ENCODE results near the gene GPR176.
"Not testable (repeated sequence)": the region's sequence is repeated elsewhere in the genome, so short reads cannot be mapped to it uniquely, and the experiment has no call there.

The GPR176 gene

DNA sequence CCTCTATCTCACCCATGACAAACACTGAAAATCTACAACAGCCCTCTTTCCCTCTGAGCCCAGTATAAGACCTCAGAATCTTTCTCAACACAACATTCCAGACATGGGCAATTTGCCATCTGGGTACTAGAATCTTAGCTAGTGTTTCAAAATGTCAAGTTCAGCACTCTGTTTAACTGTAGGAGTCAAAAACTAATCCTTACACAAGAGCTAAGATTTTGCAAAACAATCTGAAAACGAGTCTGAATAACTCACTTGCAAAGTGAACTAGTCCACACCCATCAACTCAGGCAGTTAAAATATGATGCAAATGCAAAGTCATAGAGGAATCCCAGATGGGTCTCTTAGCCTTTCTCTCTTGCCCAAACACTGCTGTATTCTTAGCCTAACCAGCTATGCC lies 67.8 kb downstream of the GPR176 start:
- DNase-seq: no peak

DNA sequence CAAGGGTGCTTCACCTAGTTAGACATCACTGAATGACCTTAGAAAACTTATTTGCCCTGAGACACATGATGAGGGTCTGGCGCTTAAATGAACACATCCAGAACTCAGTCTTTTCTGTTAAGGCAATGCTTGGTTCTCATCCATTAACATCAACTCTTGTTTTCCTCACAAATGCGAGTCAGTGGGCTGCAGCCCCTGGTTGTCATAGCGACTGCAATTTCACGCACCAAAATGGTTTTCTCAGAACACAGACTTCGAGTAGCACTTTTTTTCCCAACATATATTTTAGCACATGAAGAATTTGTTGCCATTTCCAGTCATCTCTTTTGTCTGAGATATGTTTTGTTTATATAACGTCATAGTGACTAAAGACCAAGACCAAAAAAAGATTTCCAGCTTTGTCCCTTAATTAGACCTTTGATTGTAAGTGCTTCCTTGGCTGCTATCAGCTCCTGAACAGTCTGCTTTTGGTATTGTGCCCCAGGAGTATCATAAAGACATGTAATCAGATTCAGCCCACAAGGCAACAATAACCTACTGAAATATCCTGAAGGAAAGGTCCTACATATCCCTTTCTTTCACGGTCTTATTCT lies 68.5 kb downstream of the GPR176 start:
- no peak for DNase-seq

DNA sequence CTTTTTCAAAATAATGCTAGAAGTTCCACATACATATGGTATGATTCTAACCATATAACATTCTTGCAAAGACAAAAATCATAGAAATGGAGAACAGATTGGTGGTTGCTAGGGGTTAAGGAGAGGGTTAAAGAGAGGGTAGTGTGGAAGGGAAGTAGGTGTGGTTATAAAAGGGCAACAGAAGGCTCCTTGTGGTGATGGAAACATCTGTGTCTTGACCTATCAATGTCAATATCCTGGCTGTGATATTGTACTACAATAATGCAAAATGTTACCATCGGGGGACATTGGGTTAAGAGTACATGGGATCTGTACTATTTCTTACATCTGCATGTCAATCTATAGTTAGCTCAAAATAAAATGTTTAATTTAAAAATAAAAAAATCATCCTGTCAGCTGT lies 69.6 kb downstream of the GPR176 start:
- DNase-seq: no peak

DNA sequence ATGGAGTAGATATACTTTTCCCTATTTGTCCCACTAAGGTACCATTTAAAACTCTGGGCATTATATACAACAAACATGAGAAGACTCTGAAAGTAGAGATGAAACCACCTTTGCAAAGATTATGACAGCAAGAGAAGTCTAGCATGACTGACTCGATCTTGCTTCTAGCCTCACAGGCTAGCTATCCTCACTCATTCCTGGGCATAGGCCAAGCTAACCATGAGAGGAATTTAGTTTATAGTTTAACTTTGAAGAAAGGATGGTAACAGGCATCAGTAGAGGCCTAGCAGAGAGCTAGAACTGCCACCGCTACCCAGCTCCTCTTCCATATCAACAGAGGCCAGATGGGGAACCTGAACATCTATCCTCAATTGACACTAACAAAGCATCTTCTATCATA lies 74.0 kb downstream of the GPR176 start:
- DNase-seq: no peak

DNA sequence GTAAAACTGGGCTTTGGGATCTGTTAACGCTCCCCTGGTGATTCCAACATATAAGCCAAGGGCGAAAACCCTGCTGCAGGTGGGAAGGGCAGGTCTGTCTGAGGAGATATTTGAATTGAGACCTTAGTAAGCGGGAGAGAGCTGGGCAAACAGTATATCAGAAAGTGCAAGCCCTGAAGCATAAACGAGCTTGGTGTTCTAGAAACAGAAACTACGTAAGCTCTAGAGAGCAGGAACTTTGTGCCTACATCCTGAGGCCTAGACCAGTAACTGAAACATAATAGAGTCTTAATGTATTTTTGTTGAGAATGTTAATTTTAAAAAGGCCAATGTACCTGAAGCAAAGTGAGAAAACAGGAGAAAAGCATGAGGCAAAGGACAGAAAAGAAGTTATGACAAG lies 74.5 kb downstream of the GPR176 start:
- no peak for DNase-seq

DNA sequence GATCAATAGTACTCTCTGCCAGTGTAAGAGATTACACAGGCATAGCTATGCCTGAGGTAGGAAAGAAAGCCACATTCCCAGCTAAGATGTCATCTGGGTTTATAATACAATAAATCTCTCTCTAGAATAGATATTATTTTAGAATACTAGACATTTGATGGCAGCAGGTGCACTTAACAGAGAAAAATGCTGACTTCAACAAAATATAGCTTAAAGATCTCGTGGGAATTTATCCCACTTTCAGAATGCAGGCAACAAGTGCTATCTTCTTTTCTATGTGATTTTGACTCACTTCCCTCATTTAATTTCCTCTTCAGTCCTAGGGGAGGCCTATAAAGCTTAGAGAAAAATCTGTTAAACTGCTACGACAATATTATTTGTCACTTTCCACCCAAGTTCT lies 76.5 kb downstream of the GPR176 start:
- DNase-seq: no peak

GRCh38 chr15:39837454-39837853 lies 82.6 kb downstream of the GPR176 start:
- DNase-seq: no peak

DNA sequence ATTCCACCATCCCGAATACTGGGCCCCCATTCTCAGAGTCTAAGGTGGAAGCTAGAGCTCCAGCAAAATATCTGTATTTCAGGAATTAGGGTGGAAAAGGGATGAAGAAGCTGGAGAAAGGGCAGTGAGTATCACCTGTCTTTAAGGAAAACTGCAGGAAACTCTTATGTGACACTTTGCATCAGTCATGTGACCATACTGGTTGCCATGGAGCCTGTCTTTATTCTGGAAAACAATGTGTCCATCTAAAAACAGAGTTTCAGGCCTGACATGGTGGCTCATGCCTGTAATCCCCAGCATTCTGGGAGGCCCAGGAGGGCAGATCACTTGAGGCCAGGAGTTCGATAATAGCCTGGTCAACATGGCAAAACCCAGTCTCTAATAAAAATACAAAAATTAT lies 84.5 kb downstream of the GPR176 start:
- DNase-seq: no peak

- no peak for DNase-seq
These were observed 85.8 kb downstream of the GPR176 start for GRCh38 chr15:39834256-39834655.

- DNase-seq: no peak
These were observed 86.5 kb downstream of the GPR176 start for GRCh38 chr15:39833515-39833981.

DNA sequence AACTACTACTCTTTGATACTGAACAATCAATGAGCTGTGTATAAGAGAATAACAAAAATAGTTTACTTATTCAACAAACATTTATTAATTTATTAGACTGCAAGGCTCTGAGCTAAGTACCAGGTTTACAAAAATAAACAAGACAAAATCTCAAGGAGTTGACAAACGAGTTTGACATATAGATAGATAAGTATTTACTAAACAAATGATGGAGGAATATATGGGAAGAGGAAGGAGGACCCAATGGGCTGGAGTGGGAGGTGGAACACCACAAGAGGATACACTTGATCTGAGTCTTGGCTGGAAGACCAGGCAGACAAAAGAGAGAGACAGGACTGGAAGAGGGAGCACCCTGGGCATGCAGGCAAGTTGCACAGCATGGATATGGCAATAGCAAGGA lies 89.9 kb downstream of the GPR176 start:
- DNase-seq: no peak

DNA sequence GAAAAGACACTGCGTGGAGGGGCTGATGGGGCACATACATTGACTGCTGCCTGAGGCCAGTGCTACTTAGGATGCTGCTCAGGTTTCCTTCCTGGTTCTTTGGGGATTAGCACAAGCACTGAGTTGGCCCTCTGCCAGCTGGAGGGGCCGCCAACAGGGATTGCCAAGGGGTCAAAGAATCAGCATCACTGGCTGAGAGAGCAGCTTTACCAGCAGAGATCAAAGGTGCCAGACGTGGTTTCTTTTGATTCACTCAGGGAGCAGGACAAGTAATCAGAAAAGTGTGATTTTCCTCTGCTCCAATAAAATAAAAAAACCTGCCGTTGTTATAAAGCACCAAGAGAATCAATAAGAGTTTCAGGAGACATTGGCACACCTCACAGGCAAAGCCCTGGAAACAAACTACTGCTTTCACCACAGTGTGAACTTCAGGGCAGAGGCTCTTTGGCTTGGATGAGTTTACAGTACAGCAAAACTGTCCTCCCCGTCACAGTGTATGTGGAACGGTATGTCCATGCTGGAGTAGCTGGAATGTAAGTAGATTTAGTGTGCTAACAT lies 91.6 kb downstream of the GPR176 start:
- no peak for DNase-seq

GRCh38 chr15:39826975-39827374 lies 93.1 kb downstream of the GPR176 start:
- no peak for DNase-seq

- DNase-seq: no peak
These were observed 96.4 kb downstream of the GPR176 start for GRCh38 chr15:39823634-39824033.

GRCh38 chr15:39820050-39820602 lies 99.9 kb downstream of the GPR176 start:
- no peak for DNase-seq

DNA sequence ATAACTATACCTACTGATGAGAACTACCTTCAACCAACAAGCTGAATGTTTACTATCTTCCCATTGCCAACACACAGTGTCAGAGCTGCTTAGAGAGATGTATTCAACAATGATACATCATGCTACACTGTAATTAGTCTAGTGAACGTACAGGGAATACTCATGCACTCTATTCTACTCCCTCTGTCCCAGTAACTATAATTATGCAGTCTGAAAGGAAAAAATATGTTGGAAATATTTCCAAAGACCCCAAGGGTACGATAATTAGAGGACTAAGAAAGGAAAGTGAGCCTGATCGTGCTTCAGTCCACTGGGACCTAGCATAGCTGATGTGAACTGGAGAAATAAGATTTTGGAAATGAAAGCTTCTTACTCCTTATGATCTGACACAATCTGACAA lies 100.5 kb downstream of the GPR176 start:
- no peak for DNase-seq

DNA sequence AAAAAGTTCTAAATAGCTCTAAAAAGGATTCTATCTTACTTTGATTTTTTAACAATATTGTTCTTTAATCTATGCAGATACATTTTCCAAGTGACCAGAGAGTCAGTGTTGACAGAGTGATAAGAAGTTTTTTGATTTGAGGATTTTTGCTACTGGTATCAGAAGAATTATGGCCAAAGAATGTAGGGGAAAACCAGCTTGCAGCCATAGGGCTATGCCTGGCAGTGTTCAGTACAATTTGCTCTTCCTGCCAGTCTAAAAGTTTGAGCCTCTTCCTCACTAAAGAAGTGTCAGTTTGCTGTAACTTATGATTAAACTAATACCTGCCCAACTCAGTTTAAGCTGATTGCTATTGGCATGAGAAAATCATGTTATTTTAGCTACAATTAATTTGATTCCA lies 102.2 kb downstream of the GPR176 start:
- DNase-seq: no peak

GRCh38 chr15:39814489-39814888 lies 105.6 kb downstream of the GPR176 start:
- no peak for DNase-seq

GRCh38 chr15:39812651-39813050 lies 107.4 kb downstream of the GPR176 start:
- DNase-seq: not testable (repeated sequence)

DNA sequence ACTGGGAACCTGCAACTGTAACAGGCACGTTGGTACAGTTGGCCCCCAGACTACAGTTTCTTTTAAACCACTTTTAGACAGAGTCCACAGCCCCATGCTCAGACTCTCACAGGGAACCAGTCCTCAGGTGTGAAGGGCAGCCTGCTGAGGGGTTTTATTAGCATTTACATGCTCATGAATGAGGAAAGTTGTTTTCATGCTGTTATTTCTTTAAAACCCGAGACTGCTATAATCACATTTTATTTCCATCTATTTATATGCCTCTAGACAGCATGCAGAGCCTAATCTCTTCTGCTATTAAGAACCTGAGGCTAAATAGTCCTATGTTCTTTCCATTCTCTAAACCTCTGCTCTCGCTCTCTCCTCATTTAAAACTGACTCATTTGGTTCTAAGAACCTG lies 111.2 kb downstream of the GPR176 start:
- DNase-seq: no peak

DNA sequence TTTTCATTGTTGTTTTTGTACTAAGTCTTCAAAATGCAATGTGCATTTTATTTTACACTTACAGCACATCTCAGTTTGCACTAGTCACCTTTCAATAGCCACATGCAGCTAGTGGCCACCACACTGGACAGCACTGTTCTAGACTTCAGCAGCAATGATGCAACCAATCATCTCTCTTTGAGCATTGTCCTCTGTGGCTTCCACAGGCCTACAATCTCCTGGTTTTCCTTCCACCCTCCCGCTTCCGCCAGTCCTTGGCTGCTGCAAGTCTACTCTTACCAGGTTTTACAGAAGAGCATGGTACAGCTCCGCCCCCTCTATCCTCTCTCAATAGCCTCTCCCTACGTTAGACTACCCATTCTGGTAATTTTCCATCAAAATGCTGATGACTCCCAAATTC lies 112.3 kb downstream of the GPR176 start:
- no peak for DNase-seq

- DNase-seq: no peak
These were observed 116.0 kb downstream of the GPR176 start for GRCh38 chr15:39804026-39804425.

DNA sequence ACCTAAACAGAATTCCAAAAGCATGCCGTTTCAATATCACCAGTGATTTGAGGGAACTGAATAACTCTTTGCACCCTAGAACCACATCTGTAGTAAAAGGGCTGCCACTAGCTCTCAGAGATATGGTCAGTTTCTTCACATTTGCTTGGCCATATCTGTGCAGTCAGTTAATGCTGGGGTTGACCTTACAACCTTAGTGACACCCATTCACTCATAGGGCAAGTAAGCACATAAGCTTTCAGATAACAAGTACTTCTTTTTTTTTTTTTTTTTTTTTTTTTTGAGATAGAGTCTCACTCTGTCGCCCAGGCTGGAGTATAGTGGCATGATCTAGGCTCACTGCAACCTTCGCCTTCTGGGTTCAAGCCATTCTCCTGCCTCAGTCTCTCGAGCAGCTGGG lies 117.0 kb downstream of the GPR176 start:
- DNase-seq: no peak

DNA sequence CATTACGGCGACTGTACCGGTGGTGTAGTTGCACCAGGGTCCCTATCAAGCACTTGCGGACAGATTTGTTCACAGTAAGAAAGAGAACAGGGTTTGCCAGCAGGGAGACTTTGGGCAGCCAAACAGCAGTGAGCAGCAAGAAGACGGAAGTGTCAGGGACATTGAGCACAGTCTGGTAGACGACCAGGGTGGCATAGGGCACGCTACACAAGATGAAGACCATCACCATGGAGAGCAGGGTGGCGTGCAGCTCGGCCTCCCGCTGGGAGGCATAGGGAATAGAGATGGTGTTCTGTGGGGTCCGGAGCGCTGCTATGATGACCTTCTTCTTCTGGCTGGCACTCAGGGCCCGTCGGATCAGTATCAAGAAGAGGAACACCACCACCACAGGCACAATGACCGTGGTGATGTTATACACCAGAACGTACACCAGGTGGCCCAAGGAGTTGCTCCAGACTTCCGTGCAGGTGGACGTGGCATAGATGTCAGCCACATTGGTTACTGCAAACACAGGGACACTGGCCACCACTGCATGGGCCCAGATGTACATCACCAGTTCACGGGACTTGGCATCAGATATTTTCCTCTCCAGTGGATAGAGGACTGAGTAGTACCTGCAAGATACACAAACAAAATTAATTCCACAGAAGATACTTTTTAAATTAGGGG lies 118.3 kb downstream of the GPR176 start:
- peak; percentile 13 for DNase-seq
